SK-N-SH (cell line): ENCODE results near the gene SV2C. TPM values are rescaled to one million over a fixed set of nuclear protein-coding genes. Genes with fewer than 3 reads are reported as not detected.

Experiments used
- CTCF ChIA-PET: fragments of 300-600, 350-600 bp; formaldehyde crosslinking; extraction: SDS; loops from one replicate; lab custom pipeline; 2021; lab: Yijun Ruan, JAX
- POLR2A ChIA-PET: fragments of 350-600 bp; sonication (Branson Sonifier 250); formaldehyde crosslinking; extraction: SDS; loops from one replicate; lab custom pipeline; 2020; ENCODE audit warnings: antibody characterized with exemption, inconsistent platforms; lab: Yijun Ruan, JAX
- DNase-seq: peaks from one replicate; pipeline ENCODE4 v3.0.0; 2012
- H2AFZ ChIP-seq: fragments of 200-600 bp; sonication (generic); 2 replicates; pipeline ENCODE4 v1.8.1; 2016; ENCODE audit warnings: antibody characterized with exemption, mild to moderate bottlenecking, low read depth
- H3F3A ChIP-seq: fragments of 200-600 bp; sonication (generic); replicated peaks from 2 replicates; pipeline ENCODE3; 2016; ENCODE audit warnings: antibody characterized with exemption, mild to moderate bottlenecking; ENCODE audit not compliant: insufficient read depth
- H3K27ac ChIP-seq, 2 experiments: fragments of 200-500 bp in 1 of 2; fragments of 200-600 bp in 1 of 2; sonication (Bioruptor generic) in 1 of 2; sonication (generic), shearing (Covaris generic) in 1 of 2; 2 replicates each; pipeline versions ENCODE4 v1.5.1 to v1.6.1; 2014 to 2016; ENCODE audit warnings: low read depth in 2 of 2, inconsistent platforms in 1 of 2, low read length in 1 of 2, mild to moderate bottlenecking in 1 of 2, mixed read lengths in 1 of 2
- H3K27me3 ChIP-seq: fragments of 200-600 bp; sonication (generic), shearing (Covaris generic); 2 replicates; pipeline ENCODE4 v1.6.1; 2016; ENCODE audit warnings: mixed run types; ENCODE audit not compliant: insufficient read depth
- H3K36me3 ChIP-seq, 2 experiments: fragments of 200-500 bp in 1 of 2; fragments of 200-600 bp in 1 of 2; sonication (Bioruptor generic) in 1 of 2; sonication (generic) in 1 of 2; replicated peaks in 1 of 2; 2 replicates each; pipeline versions ENCODE3 to v1.5.1; 2014 to 2016; ENCODE audit warnings: low read length in 1 of 2, mild to moderate bottlenecking in 1 of 2; ENCODE audit not compliant: insufficient read depth in 2 of 2, control insufficient read depth in 1 of 2
- H3K4me1 ChIP-seq, 2 experiments: fragments of 200-500 bp in 1 of 2; fragments of 200-600 bp in 1 of 2; sonication (Bioruptor generic) in 1 of 2; sonication (generic), shearing (Covaris generic) in 1 of 2; 2 replicates each; pipeline versions ENCODE4 v1.5.1 to v1.6.1; 2014 to 2016; ENCODE audit warnings: low read depth in 1 of 2, low read length in 1 of 2, mixed run types in 1 of 2; ENCODE audit not compliant: insufficient read depth in 2 of 2, control insufficient read depth in 1 of 2
- H3K4me2 ChIP-seq: fragments of 200-600 bp; sonication (generic), shearing (Covaris generic); 2 replicates; pipeline ENCODE4 v1.6.1; 2017; ENCODE audit warnings: mixed run types
- H3K4me3 ChIP-seq, 2 experiments: fragments of 200-500 bp in 1 of 2; fragments of 200-600 bp in 1 of 2; sonication (Bioruptor generic) in 1 of 2; sonication (generic), shearing (Covaris generic) in 1 of 2; 2 replicates each; pipeline versions ENCODE4 v1.5.1 to v1.8.1; 2014 to 2016; ENCODE audit warnings: low read depth in 2 of 2, inconsistent platforms in 1 of 2, low read length in 1 of 2, mild to moderate bottlenecking in 1 of 2, mixed read lengths in 1 of 2, moderate library complexity in 1 of 2
- H3K79me2 ChIP-seq: fragments of 200-600 bp; sonication (generic); 2 replicates; pipeline ENCODE4 v1.8.1; 2017; ENCODE audit warnings: mild to moderate bottlenecking; ENCODE audit not compliant: insufficient read depth
- H3K9ac ChIP-seq: fragments of 200-600 bp; sonication (generic); 2 replicates; pipeline ENCODE4 v1.6.1; 2017; ENCODE audit warnings: mixed run types
- H3K9me2 ChIP-seq: fragments of 200-600 bp; sonication (generic); 2 replicates; pipeline ENCODE4 v1.6.1; 2017; ENCODE audit warnings: mixed run types
- H3K9me3 ChIP-seq: fragments of 200-600 bp; sonication (generic); 2 replicates; pipeline ENCODE4 v1.6.1; 2017; ENCODE audit warnings: mixed run types, mild to moderate bottlenecking, moderate library complexity
- H4K20me1 ChIP-seq: fragments of 200-600 bp; sonication (generic); 2 replicates; pipeline ENCODE4 v1.6.1; 2017; ENCODE audit warnings: mild to moderate bottlenecking, mixed run types; ENCODE audit not compliant: insufficient read depth
- ELF1 ChIP-seq: IDR thresholded peaks from 2 replicates; pipeline ENCODE4 v1.4.0; 2012
- FOSL2 ChIP-seq: IDR thresholded peaks from 2 replicates; pipeline ENCODE4 v1.4.0; 2012; ENCODE audit warnings: low read depth, mild to moderate bottlenecking, moderate library complexity, borderline replicate concordance
- FOXJ3 ChIP-seq: sonication (generic); formaldehyde crosslinking; IDR thresholded peaks from 2 replicates; pipeline ENCODE4 v1.5.1; 2020; ENCODE audit warnings: mild to moderate bottlenecking, missing genetic modification reagents
- FOXM1 ChIP-seq: IDR thresholded peaks from 2 replicates; pipeline ENCODE4 v1.4.0; 2012; ENCODE audit warnings: low read depth, mild to moderate bottlenecking
- GABPA ChIP-seq: IDR thresholded peaks from 2 replicates; pipeline ENCODE4 v1.4.0; 2012; ENCODE audit warnings: low read depth, mild to moderate bottlenecking
- GATA2 ChIP-seq: sonication (generic); formaldehyde crosslinking; IDR thresholded peaks from 2 replicates; pipeline ENCODE4 v1.5.0; 2020; ENCODE audit warnings: mild to moderate bottlenecking, missing genetic modification reagents
- JUND ChIP-seq: IDR thresholded peaks from 2 replicates; pipeline ENCODE4 v1.4.0; 2012
- MEF2A ChIP-seq: IDR thresholded peaks from 2 replicates; pipeline ENCODE4 v1.4.0; 2012; ENCODE audit warnings: low read depth, borderline replicate concordance
- MXI1 ChIP-seq: IDR thresholded peaks from 2 replicates; pipeline ENCODE4 v1.6.1; 2012; ENCODE audit warnings: mild to moderate bottlenecking, low read depth, low read length, improper control_type of control experiment
- NFIC ChIP-seq: IDR thresholded peaks from 2 replicates; pipeline ENCODE4 v1.4.0; 2012; ENCODE audit warnings: borderline replicate concordance
- RAD21 ChIP-seq: IDR thresholded peaks from 2 replicates; pipeline ENCODE4 v1.6.1; 2012; ENCODE audit warnings: mild to moderate bottlenecking, low read length
- RXRA ChIP-seq: IDR thresholded peaks from 2 replicates; pipeline ENCODE4 v1.4.0; 2012; ENCODE audit warnings: low read depth, mild to moderate bottlenecking, borderline replicate concordance
- TAF1 ChIP-seq: IDR thresholded peaks from 2 replicates; pipeline ENCODE4 v1.6.1; 2012; ENCODE audit warnings: low read depth, mild to moderate bottlenecking, low read length, moderate library complexity, borderline replicate concordance
- YY1 ChIP-seq: IDR thresholded peaks from 2 replicates; pipeline ENCODE4 v1.4.0; 2012; ENCODE audit warnings: low read depth, mild to moderate bottlenecking
- WGBS: methylation state at CpG from one replicate; pipeline ENCODE4 v1.1.6; 2017; ENCODE audit warnings: low lambda C conversion rate; 5-methylcytosine and 5-hydroxymethylcytosine counted together
- polyA plus RNA-seq, 3 experiments: library from polyadenylated mRNA; depleted of rRNA; stranded (reverse); fragments of >200 nt; gene quantifications; 2 replicates each; pipeline ENCODE4 v1.2.3, GENCODE V29; 2012
- TF ChIP-seq, protein P1 (sequence below): fragments of 200-600 bp; sonication (generic); IDR thresholded peaks from 2 replicates; pipeline ENCODE4 v1.6.1; 2017; ENCODE audit warnings: antibody characterized with exemption, mild to moderate bottlenecking, moderate library complexity
- TF ChIP-seq, protein P2 (sequence below): IDR thresholded peaks from 2 replicates; pipeline ENCODE4 v1.4.0; 2012; ENCODE audit warnings: low read depth, borderline replicate concordance
- TF ChIP-seq, protein P3 (sequence below): IDR thresholded peaks from 2 replicates; pipeline ENCODE4 v1.4.0; 2012; ENCODE audit warnings: low read depth

Gene SV2C
- polyA plus RNA-seq, 1 of the 3 experiments (the other 2 are of a cell fraction), result 0.05 TPM

- Histone ChIP-seq H3K4me1 (no peaks in the 10 kb centered on the region; a peak in 1 of 4 replicates), H3F3A (no peaks in the 10 kb centered on the region), H3K79me2 (no peaks in the 10 kb centered on the region), H3K4me3 (no peak overlapping the region), H3K36me3 (no peaks in the 10 kb centered on the region), H4K20me1 (no peaks in the 10 kb centered on the region), H3K4me2 (no peak overlapping the region), H2AFZ (no peak overlapping the region), H3K9ac (no peak overlapping the region), H3K9me2 (no peaks in the 10 kb centered on the region), H3K27me3 (0 out of 2 replicates have a peak, but pooled peaks cover 3% of the 10 kb centered on the region), H3K27ac (no peak overlapping the region), H3K9me3 (no peaks in the 10 kb centered on the region)
- WGBS, result 88% methylated on average over 2 of the region's 2 CpGs
- POLR2A ChIA-PET, result no interaction called here
- DNase-seq, result no peak
- TF ChIP-seq, protein P1, sequence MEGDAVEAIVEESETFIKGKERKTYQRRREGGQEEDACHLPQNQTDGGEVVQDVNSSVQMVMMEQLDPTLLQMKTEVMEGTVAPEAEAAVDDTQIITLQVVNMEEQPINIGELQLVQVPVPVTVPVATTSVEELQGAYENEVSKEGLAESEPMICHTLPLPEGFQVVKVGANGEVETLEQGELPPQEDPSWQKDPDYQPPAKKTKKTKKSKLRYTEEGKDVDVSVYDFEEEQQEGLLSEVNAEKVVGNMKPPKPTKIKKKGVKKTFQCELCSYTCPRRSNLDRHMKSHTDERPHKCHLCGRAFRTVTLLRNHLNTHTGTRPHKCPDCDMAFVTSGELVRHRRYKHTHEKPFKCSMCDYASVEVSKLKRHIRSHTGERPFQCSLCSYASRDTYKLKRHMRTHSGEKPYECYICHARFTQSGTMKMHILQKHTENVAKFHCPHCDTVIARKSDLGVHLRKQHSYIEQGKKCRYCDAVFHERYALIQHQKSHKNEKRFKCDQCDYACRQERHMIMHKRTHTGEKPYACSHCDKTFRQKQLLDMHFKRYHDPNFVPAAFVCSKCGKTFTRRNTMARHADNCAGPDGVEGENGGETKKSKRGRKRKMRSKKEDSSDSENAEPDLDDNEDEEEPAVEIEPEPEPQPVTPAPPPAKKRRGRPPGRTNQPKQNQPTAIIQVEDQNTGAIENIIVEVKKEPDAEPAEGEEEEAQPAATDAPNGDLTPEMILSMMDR, result no peak
- TF ChIP-seq MEF2A (no peak), TAF1 (no peak), FOSL2 (no peak), ELF1 (no peak), FOXM1 (no peak), MXI1 (no peak), NFIC (no peak), FOXJ3 (CRISPR knock-in tag) (no peak), RAD21 (no peak)
- TF ChIP-seq, protein P2, sequence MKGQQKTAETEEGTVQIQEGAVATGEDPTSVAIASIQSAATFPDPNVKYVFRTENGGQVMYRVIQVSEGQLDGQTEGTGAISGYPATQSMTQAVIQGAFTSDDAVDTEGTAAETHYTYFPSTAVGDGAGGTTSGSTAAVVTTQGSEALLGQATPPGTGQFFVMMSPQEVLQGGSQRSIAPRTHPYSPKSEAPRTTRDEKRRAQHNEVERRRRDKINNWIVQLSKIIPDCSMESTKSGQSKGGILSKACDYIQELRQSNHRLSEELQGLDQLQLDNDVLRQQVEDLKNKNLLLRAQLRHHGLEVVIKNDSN, result no peak
- CTCF ChIA-PET, result no interaction called here
Observed at GRCh38 chr5:76364226-76364589, 281.0 kb downstream of the SV2C start.

GRCh38 chr5:76365561-76365960 is 282.4 kb downstream of the SV2C start:
- H3K4me1 ChIP-seq, result no peaks in the 10 kb centered on the region; a peak in 1 of 4 replicates
- ChIA-PET CTCF (interaction anchor here (0.6 kb wide), 1 partner anchor 358 kb away, joined by 4 read pairs; no protein-coding TSS in a partner anchor), POLR2A (no interaction called here)
- TF ChIP-seq, protein P1, result no peak
- TF ChIP-seq, protein P3, sequence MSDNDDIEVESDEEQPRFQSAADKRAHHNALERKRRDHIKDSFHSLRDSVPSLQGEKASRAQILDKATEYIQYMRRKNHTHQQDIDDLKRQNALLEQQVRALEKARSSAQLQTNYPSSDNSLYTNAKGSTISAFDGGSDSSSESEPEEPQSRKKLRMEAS, result no peak
- TF ChIP-seq JUND, result no peak
- no peak for TF ChIP-seq RXRA
- TF ChIP-seq NFIC, result no peak
- no peak for TF ChIP-seq GABPA
- TF ChIP-seq YY1, result no peak
- TF ChIP-seq GATA2, result no peak
- no peak overlapping the region for H3K4me2 ChIP-seq
- no peak overlapping the region for H2AFZ ChIP-seq
- H3K9me3 ChIP-seq, result no peaks in the 10 kb centered on the region
- 0 out of 2 replicates have a peak, but pooled peaks cover 3% of the 10 kb centered on the region for H3K27me3 ChIP-seq
- DNase-seq, result no peak
- H3K27ac ChIP-seq, result no peak overlapping the region
- H3K4me3 ChIP-seq, result no peak overlapping the region
- H3K9me2 ChIP-seq, result no peaks in the 10 kb centered on the region
- H3K79me2 ChIP-seq, result no peaks in the 10 kb centered on the region
- H3F3A ChIP-seq, result no peaks in the 10 kb centered on the region
- H3K36me3 ChIP-seq, result no peaks in the 10 kb centered on the region
- H3K9ac ChIP-seq, result no peak overlapping the region
- H4K20me1 ChIP-seq, result no peaks in the 10 kb centered on the region
